Activated CD8-positive, alpha-beta T cell treated with anti-CD3 and anti-CD28 coated beads for 36 hours (primary cell): ENCODE data around the gene GAPDHS. TPM values are rescaled to one million over a fixed set of nuclear protein-coding genes. Genes with fewer than 3 reads are reported as not detected.
A peak's percentile ranks its signal among the peaks of the same experiment; 100 is the strongest.

Experiments
- ATAC-seq: fragments of 200-7000 bp; cut with Tn5 transposase; one replicate; pipeline ENCODE4 v1.10.0; 2021; ENCODE audit warnings: mild to moderate bottlenecking, moderate library complexity
- CTCF ChIA-PET: fragments of 350-600 bp; sonication (Branson Sonifier 250); formaldehyde crosslinking; loops from one replicate; lab custom pipeline; 2021; ENCODE audit warnings: antibody characterized with exemption; lab: Charles Lee
- POLR2A ChIA-PET: fragments of 350-600 bp; sonication (Branson Sonifier 250); formaldehyde crosslinking; loops from one replicate; lab custom pipeline; 2021; ENCODE audit warnings: antibody characterized with exemption; lab: Charles Lee
- DNase-seq: peaks from one replicate; pipeline ENCODE4 v3.0.0-alpha.2; 2020
- H3K27ac Mint-ChIP-seq: one replicate; pipeline ENCODE4 v1.8.0; 2021; ENCODE audit warnings: mild to moderate bottlenecking, mixed read lengths
- H3K27me3 Mint-ChIP-seq: one replicate; pipeline ENCODE4 v1.8.0; 2021; ENCODE audit warnings: mixed read lengths
- H3K36me3 Mint-ChIP-seq: one replicate; pipeline ENCODE4 v1.8.0; 2021; ENCODE audit warnings: low read depth, mixed read lengths
- H3K4me1 Mint-ChIP-seq: one replicate; pipeline ENCODE4 v1.8.0; 2021; ENCODE audit warnings: low read depth, mixed read lengths
- H3K4me3 Mint-ChIP-seq: one replicate; pipeline ENCODE4 v1.8.0; 2021; ENCODE audit warnings: mild to moderate bottlenecking, moderate library complexity, mixed read lengths
- H3K9me3 Mint-ChIP-seq: one replicate; pipeline ENCODE4 v1.8.0; 2021; ENCODE audit warnings: mixed read lengths
- intact Hi-C: fragments of 100-400 bp; cut with micrococcal nuclease; formaldehyde crosslinking; loops from one replicate; pipeline ENCODE4 v1.10.0; 2022
- total RNA-seq, 2 experiments: library from RNA; stranded (reverse); gene quantifications; one replicate each; pipeline ENCODE4 v1.2.3, GENCODE V29; 2021
- TF ChIP-seq, protein P1 (sequence below): fragments of 200-600 bp; IDR thresholded peaks from one replicate; pipeline ENCODE4 v1.8.0; 2022; ENCODE audit warnings: antibody characterized with exemption, mild to moderate bottlenecking

GAPDHS gene
- total RNA-seq, 2 experiments from 2014 or later = not detected

DNA sequence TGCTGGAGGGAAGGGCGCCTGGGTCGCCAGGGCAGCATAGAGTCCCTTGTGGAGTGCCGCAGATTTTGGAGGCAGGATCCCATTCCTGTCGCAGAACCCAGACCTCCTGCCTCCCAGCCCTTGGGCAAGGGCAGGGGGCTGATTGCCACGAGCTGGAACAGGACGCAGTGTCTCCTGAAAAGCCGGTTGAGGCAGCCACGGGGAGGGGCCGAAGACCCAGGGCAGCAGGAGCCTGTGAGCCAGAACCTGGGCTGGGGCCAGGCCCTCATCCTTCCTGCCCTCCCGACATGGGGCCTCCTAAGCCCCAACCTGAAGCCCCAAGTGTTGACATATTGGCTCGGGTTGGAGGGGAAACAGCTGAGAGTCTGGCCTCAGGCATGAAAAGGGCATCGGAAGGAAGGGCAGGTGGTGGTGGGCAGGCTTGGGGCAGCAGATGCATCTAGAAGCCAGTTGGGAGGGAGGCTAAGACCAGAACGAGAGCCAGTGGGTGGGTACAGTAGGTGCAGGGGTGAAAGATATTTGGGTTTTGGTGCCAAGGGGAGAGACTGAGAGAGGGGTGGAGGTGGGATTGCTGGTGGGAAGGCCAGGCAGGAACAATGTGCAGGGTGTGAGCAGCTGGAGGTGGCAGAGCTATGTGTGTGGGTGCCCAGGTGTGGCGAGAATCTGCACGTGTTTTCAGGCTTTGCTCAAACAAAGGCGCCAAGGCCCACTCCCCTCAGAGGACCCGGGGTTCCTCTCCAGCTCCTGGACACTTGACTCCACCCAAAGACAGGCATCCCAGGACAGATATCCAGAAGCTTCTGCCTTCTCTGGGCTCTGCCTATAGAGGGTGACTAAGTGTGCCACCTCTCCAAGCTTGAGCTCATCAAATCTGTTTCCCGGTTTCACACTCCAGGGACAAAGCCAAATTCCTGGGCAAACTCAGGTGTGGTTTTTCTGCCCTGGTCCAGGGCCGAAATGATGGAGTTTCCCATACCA, 3.7 kb upstream of the GAPDHS start:
- Mint-ChIP-seq H3K4me3 (no peak overlapping the region), H3K27me3 (peaks cover 36% of the 10 kb centered on the region), H3K27ac (peak overlapping the region; percentile 20), H3K4me1 (peaks cover 12% of the 10 kb centered on the region), H3K36me3 (no peaks in the 10 kb centered on the region), H3K9me3 (no peaks in the 10 kb centered on the region)
- ChIA-PET CTCF (interaction anchor here (1.1 kb wide), 1 partner anchor 34 kb away, joined by 8 read pairs; no protein-coding TSS in a partner anchor), POLR2A (interaction anchor here (0.6 kb wide), 2 partner anchors 36 to 96 kb away, joined by 3 to 4 read pairs; no protein-coding TSS in a partner anchor)
- ATAC-seq = no peak
- TF ChIP-seq, protein P1, sequence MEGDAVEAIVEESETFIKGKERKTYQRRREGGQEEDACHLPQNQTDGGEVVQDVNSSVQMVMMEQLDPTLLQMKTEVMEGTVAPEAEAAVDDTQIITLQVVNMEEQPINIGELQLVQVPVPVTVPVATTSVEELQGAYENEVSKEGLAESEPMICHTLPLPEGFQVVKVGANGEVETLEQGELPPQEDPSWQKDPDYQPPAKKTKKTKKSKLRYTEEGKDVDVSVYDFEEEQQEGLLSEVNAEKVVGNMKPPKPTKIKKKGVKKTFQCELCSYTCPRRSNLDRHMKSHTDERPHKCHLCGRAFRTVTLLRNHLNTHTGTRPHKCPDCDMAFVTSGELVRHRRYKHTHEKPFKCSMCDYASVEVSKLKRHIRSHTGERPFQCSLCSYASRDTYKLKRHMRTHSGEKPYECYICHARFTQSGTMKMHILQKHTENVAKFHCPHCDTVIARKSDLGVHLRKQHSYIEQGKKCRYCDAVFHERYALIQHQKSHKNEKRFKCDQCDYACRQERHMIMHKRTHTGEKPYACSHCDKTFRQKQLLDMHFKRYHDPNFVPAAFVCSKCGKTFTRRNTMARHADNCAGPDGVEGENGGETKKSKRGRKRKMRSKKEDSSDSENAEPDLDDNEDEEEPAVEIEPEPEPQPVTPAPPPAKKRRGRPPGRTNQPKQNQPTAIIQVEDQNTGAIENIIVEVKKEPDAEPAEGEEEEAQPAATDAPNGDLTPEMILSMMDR = no peak
- intact Hi-C loops = no loop called here
- no peak for DNase-seq

DNA sequence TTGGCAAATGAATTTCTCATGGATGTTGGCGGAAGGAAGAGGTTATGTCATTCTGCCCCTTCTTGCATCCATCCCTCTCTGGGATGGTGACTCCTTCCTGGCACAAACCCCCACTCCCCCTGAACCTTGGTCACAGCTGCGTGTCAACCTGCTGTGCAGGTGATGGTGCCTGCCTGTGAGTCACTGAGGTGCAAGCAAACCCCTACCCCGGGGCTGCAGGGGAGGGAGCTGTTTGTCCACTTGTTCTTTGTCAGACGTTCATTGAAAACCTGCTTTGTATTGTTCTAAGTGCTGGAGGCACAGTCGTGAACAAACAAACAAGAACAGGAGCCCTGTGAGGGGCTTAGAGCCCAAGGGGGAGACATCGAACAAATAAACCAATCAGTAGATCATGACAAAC, 2.0 kb upstream of the GAPDHS start:
- Mint-ChIP-seq H3K27ac (no peak overlapping the region), H3K27me3 (peaks cover 34% of the 10 kb centered on the region), H3K4me3 (no peak overlapping the region), H3K9me3 (no peaks in the 10 kb centered on the region), H3K4me1 (peaks cover 12% of the 10 kb centered on the region), H3K36me3 (no peaks in the 10 kb centered on the region)
- DNase-seq (no peak), ATAC-seq (no peak)
- intact Hi-C loops = no loop called here
- POLR2A ChIA-PET = no interaction called here
- TF ChIP-seq, protein P1 = no peak
- CTCF ChIA-PET = interaction anchor here (1.1 to 1.3 kb wide), 2 partner anchors 20 to 61 kb away, joined by 3 to 4 read pairs; no protein-coding TSS in a partner anchor

DNA sequence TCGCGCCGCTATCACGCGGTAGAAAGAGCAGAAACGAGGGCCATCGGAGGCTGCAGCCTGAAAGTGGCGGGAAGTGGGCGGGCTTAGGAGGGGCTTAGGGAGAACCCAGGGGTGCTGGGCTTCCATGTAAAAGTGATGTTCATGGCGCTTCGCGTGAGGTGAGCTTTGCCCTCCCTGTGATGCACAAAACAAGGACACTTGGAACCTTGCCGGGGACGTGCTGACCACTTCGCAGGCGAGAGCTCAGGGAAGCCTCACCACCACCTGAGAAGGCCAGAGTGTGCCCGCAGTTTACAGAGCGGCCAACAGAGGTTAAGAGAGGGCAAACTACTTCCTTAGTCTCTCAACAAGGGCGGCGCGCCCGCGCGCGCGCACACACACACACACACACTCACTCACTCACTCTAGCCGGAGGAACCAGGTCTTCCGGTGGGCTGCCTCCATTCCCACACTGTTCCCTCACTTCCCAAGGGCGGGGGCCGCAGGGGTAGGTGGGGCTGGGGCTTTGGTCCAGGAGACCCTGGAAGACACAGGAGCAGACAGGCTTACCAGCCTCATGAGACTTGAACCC, 651 bp downstream of the GAPDHS start:
- no peaks in the 10 kb centered on the region for H3K9me3 Mint-ChIP-seq
- ChIA-PET POLR2A (interaction anchor here (1.0 to 2.2 kb wide), 2 partner anchors 10 to 24 kb away, joined by 3 to 7 read pairs; no protein-coding TSS in a partner anchor), CTCF (interaction anchor here (1.4 to 1.7 kb wide), 3 partner anchors 16 to 475 kb away, joined by 3 to 6 read pairs (median 3); no protein-coding TSS in a partner anchor)
- H3K27me3 Mint-ChIP-seq = peaks cover 18% of the 10 kb centered on the region
- intact Hi-C loops = no loop called here
- ATAC-seq (peak; percentile 93), DNase-seq (peak; percentile 64)
- H3K36me3 Mint-ChIP-seq = no peaks in the 10 kb centered on the region
- peak overlapping the region; percentile 67 for H3K27ac Mint-ChIP-seq
- H3K4me3 Mint-ChIP-seq = peak overlapping the region; percentile 52
- peaks cover 12% of the 10 kb centered on the region for H3K4me1 Mint-ChIP-seq
- TF ChIP-seq, protein P1 = no peak

DNA sequence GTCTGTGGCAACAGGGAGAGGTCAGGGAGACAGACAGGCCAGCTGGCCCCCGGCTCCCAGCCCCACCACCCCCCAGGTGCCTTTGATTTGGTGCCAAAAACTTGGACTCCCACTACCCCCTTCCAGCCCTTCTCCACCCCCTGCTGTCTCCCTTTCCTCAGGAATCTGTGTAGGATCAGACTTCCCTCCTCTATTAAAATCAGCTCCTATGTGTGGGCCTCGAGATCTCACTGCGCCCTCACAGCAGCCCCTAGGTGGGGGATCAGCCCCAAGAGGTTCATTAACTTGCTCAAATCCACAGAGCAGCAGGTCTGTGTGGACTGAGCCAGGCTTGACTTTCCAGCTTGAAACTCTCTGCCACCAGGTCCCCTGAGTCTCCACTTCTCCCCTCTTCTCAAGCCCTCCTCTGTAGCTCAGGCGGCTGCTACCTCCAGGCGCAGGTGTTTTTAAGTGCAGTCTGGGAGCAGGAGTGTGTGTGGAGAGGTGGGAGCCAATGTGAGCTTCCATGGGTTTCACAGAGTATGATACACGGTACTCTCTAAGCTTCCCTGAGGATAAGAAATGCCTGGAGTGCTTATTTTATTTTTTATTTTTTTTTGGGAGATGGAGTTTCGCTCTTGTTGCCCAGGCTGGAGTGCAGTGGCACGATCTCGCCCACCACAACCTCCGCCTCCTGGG, 1.7 kb downstream of the GAPDHS start:
- ChIA-PET CTCF (interaction anchor here (1.4 to 1.9 kb wide), 5 partner anchors 13 to 476 kb away, joined by 3 to 8 read pairs (median 3); no protein-coding TSS in a partner anchor), POLR2A (interaction anchor here (2.2 kb wide), 1 partner anchor 9 kb away, joined by 7 read pairs; no protein-coding TSS in a partner anchor)

More for the DNA sequence above, 1.7 kb downstream of the GAPDHS start:
- peaks cover 13% of the 10 kb centered on the region for H3K27me3 Mint-ChIP-seq
- DNase-seq (no peak), ATAC-seq (no peak)
- H3K27ac Mint-ChIP-seq = no peak overlapping the region
- H3K4me3 Mint-ChIP-seq = no peak overlapping the region
- intact Hi-C loops = no loop called here
- H3K4me1 Mint-ChIP-seq = peaks cover 12% of the 10 kb centered on the region
- no peaks in the 10 kb centered on the region for H3K9me3 Mint-ChIP-seq
- TF ChIP-seq, protein P1 = no peak
- H3K36me3 Mint-ChIP-seq = no peaks in the 10 kb centered on the region
